Lower leg skin (tissue), 3 donors: ENCODE measurements around the gene DPYSL5.

Source experiments
- POLR2A ChIP-seq, 2 donors: fragments of 450-650 bp; IDR thresholded peaks; one replicate each; pipeline ENCODE4 v1.6.1; 2016 to 2017; ENCODE audit warnings: antibody characterized with exemption in 2 of 2, mild to moderate bottlenecking in 1 of 2, moderate library complexity in 1 of 2
- TF ChIP-seq, protein P1 (sequence below), 3 donors: fragments of 450-650 bp; IDR thresholded peaks; one replicate each; pipeline ENCODE4 v1.5.1; 2016; ENCODE audit warnings: antibody characterized with exemption in 3 of 3, mild to moderate bottlenecking in 3 of 3, moderate library complexity in 2 of 3

DNA sequence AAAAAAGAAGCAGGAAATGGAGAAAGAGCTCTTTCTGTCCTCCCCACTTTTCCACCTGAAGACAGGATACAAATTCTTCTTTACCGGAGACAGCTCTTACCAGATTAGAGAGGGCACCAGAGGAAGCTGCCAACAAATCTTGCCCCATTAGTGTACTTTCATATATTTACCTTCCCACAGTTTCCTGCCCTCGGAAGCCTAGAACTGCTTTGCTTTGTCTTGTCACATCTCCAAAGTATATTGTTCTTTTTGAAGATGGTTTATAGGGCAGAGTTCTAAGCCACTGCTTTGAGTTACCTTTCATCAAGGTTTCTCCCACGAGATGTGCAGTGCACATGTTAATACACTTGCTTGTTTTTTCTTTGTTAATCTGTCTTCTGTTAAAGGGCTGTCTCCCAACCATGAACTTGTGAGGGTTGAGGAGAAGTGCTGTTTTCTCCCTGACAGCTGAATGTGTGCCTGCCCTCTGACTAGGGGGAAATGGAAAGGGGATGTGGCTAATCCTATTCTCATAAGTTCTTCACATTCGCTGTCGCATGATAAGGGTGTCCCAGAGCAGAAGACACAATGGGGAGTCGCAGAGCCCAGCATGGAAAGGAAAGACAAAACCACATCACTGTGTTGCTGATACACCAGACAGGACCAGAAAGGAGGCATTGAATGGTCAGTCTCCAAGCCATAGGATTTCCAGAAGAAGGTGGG, 37.9 kb upstream of the DPYSL5 start:
- TF ChIP-seq, protein P1, sequence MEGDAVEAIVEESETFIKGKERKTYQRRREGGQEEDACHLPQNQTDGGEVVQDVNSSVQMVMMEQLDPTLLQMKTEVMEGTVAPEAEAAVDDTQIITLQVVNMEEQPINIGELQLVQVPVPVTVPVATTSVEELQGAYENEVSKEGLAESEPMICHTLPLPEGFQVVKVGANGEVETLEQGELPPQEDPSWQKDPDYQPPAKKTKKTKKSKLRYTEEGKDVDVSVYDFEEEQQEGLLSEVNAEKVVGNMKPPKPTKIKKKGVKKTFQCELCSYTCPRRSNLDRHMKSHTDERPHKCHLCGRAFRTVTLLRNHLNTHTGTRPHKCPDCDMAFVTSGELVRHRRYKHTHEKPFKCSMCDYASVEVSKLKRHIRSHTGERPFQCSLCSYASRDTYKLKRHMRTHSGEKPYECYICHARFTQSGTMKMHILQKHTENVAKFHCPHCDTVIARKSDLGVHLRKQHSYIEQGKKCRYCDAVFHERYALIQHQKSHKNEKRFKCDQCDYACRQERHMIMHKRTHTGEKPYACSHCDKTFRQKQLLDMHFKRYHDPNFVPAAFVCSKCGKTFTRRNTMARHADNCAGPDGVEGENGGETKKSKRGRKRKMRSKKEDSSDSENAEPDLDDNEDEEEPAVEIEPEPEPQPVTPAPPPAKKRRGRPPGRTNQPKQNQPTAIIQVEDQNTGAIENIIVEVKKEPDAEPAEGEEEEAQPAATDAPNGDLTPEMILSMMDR (IDR thresholded peaks at IDR 0.05) = no peak
- no peak for TF ChIP-seq POLR2A (IDR thresholded peaks at IDR 0.05)
